ENCODE results near the gene KIF25.

Gene KIF25

DNA sequence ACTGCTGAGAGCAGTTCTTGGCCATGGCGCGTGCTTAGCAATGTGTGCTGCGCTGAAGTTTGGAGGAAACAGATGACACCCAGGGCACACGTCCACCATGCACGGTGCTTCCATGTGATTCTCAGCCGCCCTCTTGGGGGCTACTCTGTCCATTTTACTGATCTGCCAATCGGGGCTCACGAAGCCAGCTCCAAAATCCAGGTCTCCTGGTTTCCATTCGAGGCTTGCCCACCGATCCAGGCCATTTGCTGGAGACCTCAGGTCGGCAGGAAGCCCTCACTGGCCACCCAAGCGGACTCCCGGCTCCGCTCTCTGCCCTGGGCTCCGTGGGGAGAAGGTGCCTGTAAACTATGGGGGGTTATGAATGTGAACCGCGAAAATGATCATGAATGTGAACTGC is 93.2 kb downstream of the KIF25 start:
- no peak for DNase-seq

DNA sequence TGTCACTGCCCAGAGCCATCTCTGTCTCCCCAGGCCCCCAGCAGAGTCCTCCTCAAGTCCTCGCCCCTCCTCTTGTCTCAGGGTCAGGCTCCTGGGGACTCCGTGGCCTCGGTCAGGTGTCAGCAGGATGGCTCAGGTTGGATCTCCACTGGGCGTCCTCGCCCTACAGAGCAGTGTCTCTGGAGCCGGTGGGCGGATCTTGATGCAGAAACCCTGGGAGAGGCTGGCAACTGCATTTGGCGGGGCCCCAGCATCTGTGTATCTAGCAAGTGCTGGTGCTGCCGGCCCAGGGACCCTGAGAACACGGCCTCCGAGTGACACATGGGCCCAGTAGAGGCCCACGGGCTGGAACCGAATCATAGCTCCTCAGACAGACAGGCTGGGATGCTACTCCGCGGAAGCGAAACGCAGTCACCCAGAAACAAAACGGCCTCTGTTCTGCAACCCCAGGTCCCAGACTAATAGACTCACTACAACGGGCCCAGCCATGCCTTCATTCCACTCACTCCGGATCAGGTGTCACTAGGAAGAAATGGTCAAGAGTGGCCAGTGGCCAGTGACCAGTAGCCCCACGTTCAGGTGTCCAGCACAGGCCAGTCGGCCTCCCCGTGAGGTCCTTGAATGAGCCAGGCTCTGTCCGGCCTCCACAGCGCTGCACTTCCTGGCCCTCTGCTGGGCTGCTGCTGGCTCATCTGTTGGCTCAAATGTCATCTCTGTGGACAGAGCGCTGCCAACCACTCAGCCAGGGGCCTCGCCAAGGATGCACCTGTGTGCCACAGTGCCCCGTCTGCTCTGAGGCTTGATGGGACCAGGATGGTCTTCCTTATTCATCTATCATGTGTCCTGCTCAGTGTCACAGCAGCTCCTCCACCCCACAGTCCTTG is 94.2 kb downstream of the KIF25 start:
- no peak for DNase-seq

DNA sequence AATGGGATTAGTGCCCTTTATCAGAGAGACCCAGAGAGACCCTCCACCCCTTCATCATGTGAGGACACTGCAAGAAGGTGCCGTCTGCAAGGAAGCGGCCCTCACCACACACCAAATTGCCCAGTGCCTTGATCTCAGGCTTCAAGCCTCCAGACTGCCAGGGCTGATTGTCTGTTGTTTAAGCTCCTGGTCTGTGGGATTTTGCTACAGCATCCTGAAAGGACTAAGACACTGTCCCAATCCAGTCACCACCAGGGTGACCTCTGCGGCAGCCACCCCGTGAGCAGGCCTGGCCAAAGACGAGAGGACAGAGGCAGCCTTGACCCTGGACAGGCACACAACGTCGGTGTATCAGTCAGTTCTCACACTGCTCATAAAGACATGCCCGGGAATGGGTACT is 95.1 kb downstream of the KIF25 start:
- no peak for DNase-seq

DNA sequence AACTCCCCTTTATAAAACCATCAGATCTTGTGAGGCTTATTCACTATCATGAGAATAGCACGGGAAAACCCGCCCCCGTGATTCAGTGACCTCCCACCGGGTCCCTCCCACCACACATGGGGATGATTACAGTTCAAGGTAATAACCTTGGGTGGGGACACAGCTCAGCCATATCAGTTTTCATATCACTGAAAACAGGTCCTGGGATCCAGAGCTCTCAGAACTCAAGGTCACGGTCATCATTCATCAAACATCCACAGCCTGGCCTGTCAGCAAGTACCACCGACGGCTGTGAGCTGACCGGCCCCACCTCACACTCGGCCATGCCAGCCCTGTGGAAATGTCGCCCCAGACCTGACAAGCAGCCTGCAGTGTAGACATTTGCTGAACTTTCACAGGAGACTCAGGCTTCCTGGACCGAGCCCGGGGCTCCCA is 95.6 kb downstream of the KIF25 start:
- DNase-seq: no peak

DNA sequence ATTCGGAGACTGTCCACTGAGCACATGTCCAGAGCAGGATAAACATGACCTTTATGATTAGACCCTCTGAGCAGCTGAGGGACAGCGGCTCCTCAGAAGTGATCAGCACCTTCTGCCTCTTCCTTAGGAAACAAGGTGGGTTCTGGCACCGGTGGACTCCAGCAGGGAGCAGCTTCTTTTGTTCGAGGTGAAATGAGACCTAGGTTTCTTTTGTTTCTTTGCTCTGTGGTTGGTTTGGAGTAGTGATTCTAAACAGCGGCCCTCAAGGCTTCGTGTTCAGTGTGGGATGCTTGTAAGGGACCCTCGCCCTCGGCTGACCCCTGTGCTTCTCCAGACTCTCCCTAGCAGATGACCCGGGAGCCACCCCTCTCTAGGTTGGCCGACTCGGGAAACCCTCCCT is 96.2 kb downstream of the KIF25 start:
- DNase-seq: no peak
